Upper lobe of left lung (tissue), 4 donors: ENCODE measurements around the gene ZNF446.

Source experiments
- EP300 ChIP-seq, 4 donors: sonication (generic); formaldehyde crosslinking; IDR thresholded peaks; one replicate each; pipeline ENCODE4 v1.5.1; 2017; ENCODE audit warnings: antibody characterized with exemption in 4 of 4, control low read depth in 2 of 4
- POLR2A ChIP-seq, 4 donors: fragments of 450-650 bp; IDR thresholded peaks; one replicate each; pipeline ENCODE4 v1.5.1; 2016 to 2017; ENCODE audit warnings: antibody characterized with exemption in 4 of 4, mild to moderate bottlenecking in 2 of 4
- TF ChIP-seq, protein P1 (sequence below), 6 experiments: fragments of 450-650 bp in 4 of 6; fragments of 200-600 bp in 2 of 6; sonication (generic) in 2 of 6; IDR thresholded peaks; one replicate each; pipeline ENCODE4 v1.5.1; 2016 to 2019; ENCODE audit warnings: antibody characterized with exemption in 6 of 6

GRCh38 chr19:58439576-58440554 lies 36.3 kb upstream of the ZNF446 start, which contains the start of gene ZNF132:
- TF ChIP-seq, protein P1, sequence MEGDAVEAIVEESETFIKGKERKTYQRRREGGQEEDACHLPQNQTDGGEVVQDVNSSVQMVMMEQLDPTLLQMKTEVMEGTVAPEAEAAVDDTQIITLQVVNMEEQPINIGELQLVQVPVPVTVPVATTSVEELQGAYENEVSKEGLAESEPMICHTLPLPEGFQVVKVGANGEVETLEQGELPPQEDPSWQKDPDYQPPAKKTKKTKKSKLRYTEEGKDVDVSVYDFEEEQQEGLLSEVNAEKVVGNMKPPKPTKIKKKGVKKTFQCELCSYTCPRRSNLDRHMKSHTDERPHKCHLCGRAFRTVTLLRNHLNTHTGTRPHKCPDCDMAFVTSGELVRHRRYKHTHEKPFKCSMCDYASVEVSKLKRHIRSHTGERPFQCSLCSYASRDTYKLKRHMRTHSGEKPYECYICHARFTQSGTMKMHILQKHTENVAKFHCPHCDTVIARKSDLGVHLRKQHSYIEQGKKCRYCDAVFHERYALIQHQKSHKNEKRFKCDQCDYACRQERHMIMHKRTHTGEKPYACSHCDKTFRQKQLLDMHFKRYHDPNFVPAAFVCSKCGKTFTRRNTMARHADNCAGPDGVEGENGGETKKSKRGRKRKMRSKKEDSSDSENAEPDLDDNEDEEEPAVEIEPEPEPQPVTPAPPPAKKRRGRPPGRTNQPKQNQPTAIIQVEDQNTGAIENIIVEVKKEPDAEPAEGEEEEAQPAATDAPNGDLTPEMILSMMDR (IDR thresholded peaks at IDR 0.05), result peak in 2 of 6 experiments; percentile 4 to 5
- TF ChIP-seq EP300 (IDR thresholded peaks at IDR 0.05), result peak in 1 of 4 donors; percentile 51
- peak in 1 of 4 donors; percentile 60 for TF ChIP-seq POLR2A (IDR thresholded peaks at IDR 0.05)
